ENCODE measurements around the gene DYRK4.

The DYRK4 gene

GRCh38 chr12:4564818-4565217, 2.8 kb downstream of the DYRK4 start:
- peak; percentile 74 for DNase-seq

GRCh38 chr12:4566474-4566873, 4.5 kb downstream of the DYRK4 start:
- DNase-seq = no peak

DNA sequence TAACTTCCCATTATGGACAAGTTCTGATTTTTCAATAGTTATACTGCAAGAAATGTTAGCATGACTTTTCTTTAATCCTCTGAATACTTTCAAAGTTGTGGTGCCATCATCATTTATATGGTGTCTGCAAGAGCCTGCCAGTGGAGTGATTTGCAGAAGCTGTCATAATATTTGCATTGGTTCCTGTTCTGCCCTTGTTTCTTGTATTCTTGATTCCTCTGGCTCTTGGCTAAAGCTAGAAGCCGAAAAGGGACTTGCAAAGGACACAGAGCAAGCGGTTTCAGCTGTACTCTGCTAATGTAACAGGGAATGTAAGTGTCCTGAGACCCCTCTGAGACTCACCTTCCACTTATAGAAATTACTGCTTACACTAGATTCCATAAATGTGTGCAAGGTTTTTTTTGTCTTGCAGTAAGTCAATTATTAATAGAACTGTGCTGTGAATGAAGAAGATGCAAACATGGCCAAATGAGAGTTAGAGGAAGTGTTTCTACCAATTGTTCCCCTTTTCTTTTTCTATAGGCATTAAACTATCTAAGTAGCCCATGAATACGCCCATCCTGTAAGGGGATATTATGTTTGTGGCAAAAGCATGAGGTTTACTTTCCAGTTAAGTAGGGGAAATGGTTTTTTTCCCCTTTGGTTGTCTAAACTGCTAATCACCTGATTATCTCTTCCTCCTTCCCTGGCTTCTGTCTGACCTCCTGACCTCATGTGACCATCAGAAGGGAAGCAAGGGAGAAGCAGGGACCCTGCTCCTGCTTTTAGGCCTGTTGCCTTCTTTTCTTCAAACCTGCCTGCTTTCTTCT, 5.3 kb downstream of the DYRK4 start:
- peak; percentile 83 for DNase-seq

- no peak for DNase-seq
Measured at GRCh38 chr12:4569261-4569660, 7.3 kb downstream of the DYRK4 start.

GRCh38 chr12:4572680-4573079, 10.7 kb downstream of the DYRK4 start:
- no peak for DNase-seq

DNA sequence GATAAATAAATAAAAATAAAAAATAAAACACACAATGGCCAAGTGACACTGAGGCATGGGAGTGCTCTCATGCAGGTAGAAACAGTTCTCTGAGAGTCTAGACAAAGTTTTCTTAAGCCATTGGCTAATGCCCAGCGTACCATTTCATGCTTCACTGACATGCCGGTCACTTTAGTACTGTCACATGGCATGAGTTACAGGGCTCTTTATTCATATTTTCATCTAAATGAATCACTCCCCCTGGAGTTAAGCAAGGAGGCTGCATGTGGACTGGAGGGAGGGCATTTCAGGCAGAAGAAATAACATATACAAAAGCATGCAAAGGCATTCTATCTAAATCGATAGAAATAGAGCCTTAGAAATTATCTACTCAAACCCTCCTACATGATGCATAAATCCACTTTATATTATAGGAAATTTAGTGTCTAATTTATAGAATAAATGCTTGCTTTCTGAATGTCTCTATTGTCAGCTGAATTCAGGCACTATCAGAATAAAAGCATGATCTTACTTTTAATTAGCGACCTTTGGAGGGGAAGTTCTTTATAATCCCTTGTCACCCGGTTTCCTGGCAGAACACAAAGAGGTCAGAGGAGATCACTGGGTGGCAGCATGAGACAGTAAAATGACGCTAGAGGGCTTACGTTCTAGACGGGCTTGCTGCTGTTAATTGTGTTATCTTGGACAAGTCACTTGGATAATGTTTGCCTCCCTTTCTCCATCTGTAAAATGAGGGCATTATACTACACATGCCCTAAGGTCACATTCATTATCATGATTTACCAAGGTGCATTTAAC, 17.5 kb downstream of the DYRK4 start:
- peak; percentile 77 for DNase-seq

- DNase-seq = no peak
Measured at GRCh38 chr12:4580281-4580688, 18.3 kb downstream of the DYRK4 start.

DNA sequence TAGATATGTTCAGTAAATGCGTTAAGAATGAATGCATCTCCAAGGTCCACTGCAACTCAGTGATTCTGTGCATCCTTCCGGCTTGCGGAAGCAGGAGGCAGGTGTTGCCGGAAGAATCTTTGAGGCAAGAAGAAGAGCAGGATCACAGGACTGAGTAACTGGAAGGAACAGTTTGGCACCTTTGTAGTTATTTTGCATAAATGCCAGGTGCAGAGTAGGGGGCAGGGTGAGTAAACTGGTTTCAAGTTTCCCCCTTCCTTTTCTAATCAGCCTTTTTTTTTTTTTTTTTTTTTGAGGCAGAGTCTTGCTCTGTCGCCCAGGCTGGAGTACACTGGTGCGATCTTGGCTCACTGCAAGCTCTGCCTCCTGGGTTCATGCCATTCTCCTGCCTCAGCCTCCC, 22.3 kb downstream of the DYRK4 start:
- DNase-seq = no peak

DNA sequence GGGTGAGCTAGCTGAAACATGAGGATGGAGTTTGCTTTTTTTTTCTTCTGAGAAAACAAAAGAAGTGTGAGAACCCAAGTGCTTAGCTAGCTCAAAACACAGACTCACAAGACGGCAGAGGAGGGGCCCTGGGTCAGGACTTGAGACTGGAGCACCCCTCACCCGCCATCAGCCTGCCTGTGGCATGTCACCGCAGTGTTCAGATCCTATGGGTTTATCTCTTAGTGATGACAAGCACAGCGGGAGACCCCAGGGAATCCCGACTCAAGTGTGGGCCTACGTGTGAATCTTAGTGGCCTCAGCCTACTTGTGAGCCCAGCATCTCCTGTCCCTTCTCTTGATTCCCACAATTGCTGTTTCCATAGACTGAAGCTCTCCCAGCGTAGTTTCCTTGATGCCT, 22.9 kb downstream of the DYRK4 start:
- DNase-seq = no peak

DNA sequence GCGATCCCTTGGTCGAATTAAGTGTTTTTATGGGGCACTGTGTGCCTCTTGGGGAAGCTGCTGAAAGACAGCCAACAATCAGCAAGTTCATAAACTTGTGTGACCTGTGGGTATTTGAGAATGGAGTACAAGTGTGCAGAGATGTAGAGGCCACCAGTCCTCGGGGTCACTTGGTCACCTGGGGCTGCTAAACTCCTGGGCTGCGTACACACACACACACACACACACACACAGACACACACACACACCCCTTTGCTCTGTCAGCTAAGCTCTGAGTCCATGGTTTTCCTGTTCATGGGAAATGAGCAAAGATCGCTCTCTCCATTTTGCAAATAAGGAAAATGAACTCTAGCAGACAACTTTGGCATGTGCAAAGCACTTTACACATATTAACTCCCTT, 24.5 kb downstream of the DYRK4 start:
- DNase-seq = no peak

- DNase-seq = no peak
Measured at GRCh38 chr12:4587108-4587507, 25.1 kb downstream of the DYRK4 start.

DNA sequence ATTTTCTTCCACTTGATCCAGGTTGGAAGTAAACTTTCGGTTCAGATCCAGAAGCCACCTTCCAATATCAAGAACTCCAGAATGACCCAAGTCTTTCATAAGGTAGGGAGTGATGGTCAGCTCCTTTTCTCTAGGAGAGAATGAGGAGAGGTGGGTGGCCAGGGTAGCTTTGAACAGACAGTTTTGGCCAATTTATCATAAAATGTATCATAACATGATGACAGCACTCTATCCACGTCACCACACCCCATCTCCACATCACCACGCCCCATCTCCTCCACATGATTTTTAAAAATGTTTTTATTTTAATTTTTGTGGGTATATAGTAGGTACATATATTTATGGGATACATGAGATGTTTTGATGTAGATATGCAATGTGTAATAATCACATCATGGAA, 26.9 kb downstream of the DYRK4 start:
- DNase-seq = no peak

DNA sequence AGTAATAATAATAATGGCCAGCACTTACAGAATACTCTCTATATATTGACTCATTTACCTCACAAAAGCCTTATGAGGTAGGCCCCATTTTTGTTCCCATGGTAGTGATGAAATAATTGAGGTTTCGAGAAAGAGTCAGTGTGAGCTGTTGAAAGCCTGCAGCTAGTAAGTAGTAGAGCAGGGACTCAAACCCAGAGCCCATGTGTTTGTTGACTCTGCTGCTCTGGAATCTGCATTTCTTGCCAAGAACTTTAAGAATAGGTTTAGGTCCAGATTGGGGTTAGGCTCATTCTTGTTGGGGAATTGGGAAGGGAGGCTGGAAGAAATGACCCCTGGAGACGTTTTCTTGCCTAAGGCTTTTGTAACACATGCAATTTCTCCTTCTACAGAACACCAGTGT, 27.9 kb downstream of the DYRK4 start:
- DNase-seq = no peak

DNA sequence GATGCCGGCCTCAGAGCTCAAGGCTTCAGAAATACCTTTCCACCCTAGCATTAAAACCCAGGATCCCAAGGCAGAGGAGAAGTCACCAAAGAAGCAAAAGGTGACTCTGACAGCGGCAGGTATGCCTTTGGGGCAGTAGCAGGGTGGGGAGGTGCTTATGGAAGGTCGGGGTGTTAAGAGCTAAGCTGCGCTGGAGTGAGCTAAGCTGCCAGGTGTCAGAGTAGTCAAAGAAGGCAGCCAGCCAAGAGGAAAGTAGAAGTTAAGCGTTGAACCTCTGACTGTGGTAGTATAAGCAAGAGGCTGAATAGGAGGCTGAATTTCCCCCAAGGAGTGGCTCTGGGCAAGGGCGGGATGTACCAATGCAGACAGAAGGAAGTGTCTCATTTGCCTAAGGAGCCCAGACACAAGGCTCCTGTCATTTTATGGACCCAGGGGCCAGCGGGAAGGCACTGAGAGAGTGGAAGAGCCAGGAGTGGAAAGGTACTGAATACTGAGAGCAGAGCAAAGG, 29.2 kb downstream of the DYRK4 start:
- DNase-seq = no peak

- DNase-seq = no peak
Measured at GRCh38 chr12:4595881-4596280, 33.9 kb downstream of the DYRK4 start.

DNA sequence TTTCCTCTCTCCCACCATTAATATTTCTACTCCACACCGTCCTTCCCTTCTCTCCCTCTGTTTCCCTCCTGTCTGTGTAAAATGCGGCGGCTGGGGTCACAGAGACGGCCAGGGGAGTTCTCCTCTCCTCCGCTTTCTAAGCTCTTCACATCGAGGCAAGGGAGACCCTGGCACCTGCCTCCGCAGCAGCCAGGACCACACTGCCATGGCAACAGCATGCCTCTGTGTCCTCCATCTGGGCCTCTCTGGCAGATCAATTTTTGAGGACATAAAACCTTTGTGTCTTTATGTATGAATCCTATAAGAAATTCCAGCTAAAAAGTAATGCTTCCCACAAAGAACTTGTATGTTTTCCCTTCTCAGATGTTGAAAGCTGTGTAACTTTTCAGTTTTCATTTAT, 41.4 kb downstream of the DYRK4 start:
- DNase-seq = no peak

GRCh38 chr12:4603946-4604345, 41.9 kb downstream of the DYRK4 start:
- DNase-seq = no peak

DNA sequence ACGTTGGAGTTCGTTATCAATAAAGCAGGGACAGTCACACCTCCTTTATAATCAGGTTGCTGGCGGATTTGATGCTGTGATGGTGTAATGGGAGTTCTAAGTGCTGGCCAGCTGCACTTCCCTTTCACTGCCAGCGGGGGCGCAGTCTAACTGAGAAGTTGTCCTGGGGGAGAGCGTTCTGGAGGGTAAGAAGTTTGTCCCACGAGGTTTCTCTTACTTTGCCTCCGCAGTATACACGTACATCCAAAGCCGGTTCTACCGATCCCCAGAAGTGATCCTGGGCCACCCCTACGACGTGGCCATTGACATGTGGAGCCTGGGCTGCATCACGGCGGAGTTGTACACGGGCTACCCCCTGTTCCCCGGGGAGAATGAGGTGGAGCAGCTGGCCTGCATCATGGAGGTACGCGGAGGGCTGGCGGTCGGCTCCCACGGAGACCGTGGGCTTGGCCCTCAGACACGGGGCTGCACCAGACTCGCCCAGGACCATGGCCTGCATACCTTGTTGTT, 42.7 kb downstream of the DYRK4 start:
- DNase-seq = peak; percentile 94

DNA sequence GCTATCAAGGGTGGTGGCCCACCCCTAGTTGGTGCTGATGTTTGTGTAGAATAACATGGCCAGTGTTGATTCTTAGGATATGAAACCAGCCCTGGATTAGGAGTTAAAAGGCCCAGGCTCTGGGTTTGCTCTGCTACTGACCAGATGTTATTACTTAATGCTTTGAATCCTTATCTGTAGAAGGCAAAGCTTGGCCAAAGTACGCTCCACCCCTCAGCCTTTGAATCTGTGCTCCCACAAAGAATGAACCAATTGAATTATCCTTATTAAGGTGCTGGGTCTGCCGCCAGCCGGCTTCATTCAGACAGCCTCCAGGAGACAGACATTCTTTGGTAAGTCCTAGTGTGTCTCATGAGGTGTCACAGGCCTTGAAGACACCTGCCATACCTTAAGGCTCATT, 45.0 kb downstream of the DYRK4 start:
- DNase-seq = no peak

DNA sequence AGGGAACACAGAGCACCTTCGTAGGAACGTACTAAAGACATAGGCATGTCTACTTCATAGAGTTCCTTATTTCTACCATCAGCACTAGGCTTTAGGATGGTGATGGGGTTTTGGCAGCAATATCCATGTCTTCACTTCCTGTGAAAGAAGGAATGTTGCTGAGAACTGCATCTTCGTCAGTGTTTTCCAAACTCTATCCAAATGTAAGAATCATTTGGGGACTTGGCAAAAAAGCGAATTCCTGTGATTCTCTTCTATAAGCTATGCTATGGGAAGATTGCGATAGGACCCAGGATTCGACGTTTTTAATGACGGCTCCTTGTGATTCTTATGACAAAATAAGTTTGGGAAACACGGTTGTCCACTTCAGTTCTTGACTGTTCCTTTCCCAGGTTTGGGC, 47.1 kb downstream of the DYRK4 start:
- no peak for DNase-seq

GRCh38 chr12:4610481-4610880, 48.5 kb downstream of the DYRK4 start:
- DNase-seq = no peak

- no peak for DNase-seq
Measured at GRCh38 chr12:4615667-4616066, 53.7 kb downstream of the DYRK4 start.

- peak; percentile 32 for DNase-seq
Measured at GRCh38 chr12:4621511-4621910, 59.5 kb downstream of the DYRK4 start.

- DNase-seq = no peak
Measured at GRCh38 chr12:4626543-4626942, 64.5 kb downstream of the DYRK4 start.
